ENCODE data around the gene CCT4.
"Not testable (repeated sequence)": the region's sequence is repeated elsewhere in the genome, so short reads cannot be mapped to it uniquely, and the experiment has no call there.

CCT4 gene

GRCh38 chr2:61879351-61879750 lies 9.1 kb downstream of the CCT4 start:
- DNase-seq (ENCODE audit: low spot score): not testable (repeated sequence)

GRCh38 chr2:61878761-61879160 lies 9.7 kb downstream of the CCT4 start:
- no peak for DNase-seq (ENCODE audit: low spot score)

GRCh38 chr2:61877571-61878245 lies 10.7 kb downstream of the CCT4 start:
- DNase-seq (ENCODE audit: low spot score): no peak

GRCh38 chr2:61876400-61876799 lies 12.1 kb downstream of the CCT4 start:
- DNase-seq (ENCODE audit: low spot score): no peak

- not testable (repeated sequence) for DNase-seq (ENCODE audit: low spot score)
Measured at GRCh38 chr2:61866482-61867089, 21.9 kb downstream of the CCT4 start.

GRCh38 chr2:61862085-61862484 lies 26.4 kb downstream of the CCT4 start:
- no peak for DNase-seq (ENCODE audit: low spot score)

- DNase-seq (ENCODE audit: low spot score): peak; percentile 9
Measured at GRCh38 chr2:61857224-61857623, 31.2 kb downstream of the CCT4 start.

GRCh38 chr2:61855318-61855613 lies 33.2 kb downstream of the CCT4 start:
- DNase-seq (ENCODE audit: low spot score): no peak

- DNase-seq (ENCODE audit: low spot score): peak; percentile 98
Measured at GRCh38 chr2:61854564-61855317, 33.7 kb downstream of the CCT4 start.

- DNase-seq (ENCODE audit: low spot score): peak; percentile 73
Measured at GRCh38 chr2:61853847-61854563, 34.5 kb downstream of the CCT4 start, which contains the start of gene FAM161A. FAM161A (minus strand) TSS chr2:61854060; CDS start chr2:61854041, 19 bp downstream.

GRCh38 chr2:61853086-61853846 lies 35.2 kb downstream of the CCT4 start:
- DNase-seq (ENCODE audit: low spot score): peak; percentile 52

GRCh38 chr2:61851270-61851669 lies 37.2 kb downstream of the CCT4 start:
- DNase-seq (ENCODE audit: low spot score): not testable (repeated sequence)

- no peak for DNase-seq (ENCODE audit: low spot score)
Measured at GRCh38 chr2:61845320-61845719, 43.1 kb downstream of the CCT4 start.

- no peak for DNase-seq (ENCODE audit: low spot score)
Measured at GRCh38 chr2:61841286-61841685, 47.2 kb downstream of the CCT4 start.

- DNase-seq (ENCODE audit: low spot score): no peak
Measured at GRCh38 chr2:61834893-61835292, 53.6 kb downstream of the CCT4 start.

- DNase-seq (ENCODE audit: low spot score): no peak
Measured at GRCh38 chr2:61833971-61834370, 54.5 kb downstream of the CCT4 start.

GRCh38 chr2:61832183-61832841 lies 56.1 kb downstream of the CCT4 start:
- DNase-seq (ENCODE audit: low spot score): no peak

- DNase-seq (ENCODE audit: low spot score): no peak
Measured at GRCh38 chr2:61822255-61822654, 66.2 kb downstream of the CCT4 start.
